ENCODE data around the gene GFOD1. TPM values are rescaled to one million over a fixed set of nuclear protein-coding genes. Genes with fewer than 3 reads are reported as not detected.
A peak's percentile ranks its signal among the peaks of the same experiment; 100 is the strongest.

Gene GFOD1
- total RNA-seq, result 1 to 10 TPM; 3.3 to 5.2 TPM

DNA sequence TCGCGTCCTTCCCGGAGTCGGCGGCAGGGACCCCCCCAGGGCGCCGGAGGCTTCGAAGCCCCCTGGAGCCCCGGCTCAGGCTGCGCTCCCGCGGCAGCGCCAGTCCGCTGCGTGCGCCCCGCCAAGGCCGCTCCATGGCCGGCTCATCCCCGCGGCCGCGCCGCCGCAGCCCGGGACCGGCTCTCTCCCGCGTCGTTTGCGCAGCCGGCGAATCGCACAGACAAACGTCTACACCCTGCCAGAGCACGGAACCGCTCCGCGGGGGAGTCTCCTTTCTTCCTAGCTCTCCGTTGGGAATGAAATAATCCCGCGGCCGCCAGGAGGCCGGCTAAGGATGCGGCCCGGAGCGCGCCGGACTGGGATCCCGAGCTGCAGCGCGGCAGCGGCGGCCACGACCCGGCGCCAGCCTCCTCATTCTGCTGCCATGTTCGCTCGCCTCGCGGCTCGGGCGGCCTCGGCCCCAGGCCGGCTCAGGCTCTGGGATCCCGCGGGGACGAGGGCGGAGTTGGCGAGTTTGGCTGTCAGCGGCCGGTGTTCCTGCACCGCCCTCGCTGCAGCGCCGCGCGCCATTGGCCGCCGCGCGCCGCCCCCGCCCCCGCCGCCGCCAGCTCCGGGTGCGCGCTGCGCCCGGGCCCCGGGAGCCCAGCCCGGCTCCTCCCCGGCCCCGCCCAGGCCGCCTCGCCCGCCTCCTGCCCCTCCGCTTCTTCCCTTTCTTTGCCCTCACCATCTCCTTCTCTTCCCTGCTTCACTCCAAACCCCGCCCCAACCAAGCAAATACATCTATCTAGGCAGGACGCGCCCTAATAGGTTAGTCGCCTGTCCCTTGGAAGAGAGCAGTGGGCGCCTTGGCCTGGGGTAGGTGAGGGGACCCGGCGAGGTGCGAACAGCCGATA, at the start of gene GFOD1:
TSS of gene GFOD1 (minus strand) at position 479 of the 893 bp plus-strand sequence. CDS start 710 bp downstream, outside the sequence.
- Mint-ChIP-seq H3K36me3 (ENCODE audit: insufficient read depth in 2 of 2) (no peaks in the 10 kb centered on the region), H3K4me3 (peak within 1 kb of the TSS; percentile 90 to 93), H3K9me3 (no peaks in the 10 kb centered on the region), H3K27me3 (ENCODE audit: low read depth) (peaks cover 17% of the 10 kb centered on the region), H3K4me1 (ENCODE audit: low read depth) (peaks cover 32% of the 10 kb centered on the region), H3K27ac (no peak within 1 kb of the TSS)
- ATAC-seq (replicated peaks in 1 of 2) (peak; percentile 84 to 86), DNase-seq (peak; percentile 85 to 87)

DNA sequence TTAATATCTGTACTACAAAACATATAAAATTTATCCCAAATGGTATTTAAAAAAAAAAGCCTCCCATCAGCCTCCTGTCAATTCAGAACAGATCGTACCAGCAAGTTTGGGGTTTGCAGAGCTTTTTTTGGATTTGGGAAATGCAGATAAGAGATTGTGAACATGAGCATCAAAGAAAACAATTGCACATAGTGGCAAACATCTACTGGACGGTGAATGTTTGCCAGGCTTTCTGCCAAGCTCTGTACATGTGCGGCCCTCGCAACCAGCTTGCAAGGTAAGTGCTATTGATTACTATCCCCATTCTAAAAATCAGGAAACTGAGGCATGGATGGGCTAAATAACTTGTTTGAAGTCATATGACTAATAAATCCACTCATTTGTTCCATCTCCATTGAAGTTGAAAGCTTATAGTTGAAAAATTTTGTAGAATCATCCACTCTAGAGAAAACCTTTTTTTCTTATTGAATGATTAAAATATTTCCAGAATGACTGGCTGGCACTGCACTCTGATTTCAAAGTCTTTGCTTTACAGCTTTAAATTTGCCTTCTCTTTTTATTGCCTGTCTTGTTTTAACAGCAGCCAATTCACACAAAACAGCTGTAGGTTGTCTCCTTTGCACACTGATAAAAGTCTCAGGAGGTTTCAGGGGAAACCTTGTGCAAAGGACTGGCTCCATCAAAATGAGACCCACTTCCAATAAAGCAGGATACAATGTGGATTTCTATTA, 49.6 kb upstream of the GFOD1 start:
- no peak for DNase-seq
- no peak overlapping the region for H3K27ac Mint-ChIP-seq
- no peak overlapping the region for H3K4me3 Mint-ChIP-seq
- no peaks in the 10 kb centered on the region for H3K4me1 Mint-ChIP-seq (ENCODE audit: low read depth)
- no peaks in the 10 kb centered on the region for H3K27me3 Mint-ChIP-seq (ENCODE audit: low read depth)
- H3K9me3 Mint-ChIP-seq, result no peaks in the 10 kb centered on the region
- ATAC-seq (replicated peaks in 1 of 2), result no peak
- no peaks in the 10 kb centered on the region for H3K36me3 Mint-ChIP-seq (ENCODE audit: insufficient read depth in 2 of 2)

GRCh38 chr6:13535306-13535705, 47.9 kb upstream of the GFOD1 start:
- no peak overlapping the region for H3K27ac Mint-ChIP-seq
- no peaks in the 10 kb centered on the region for H3K4me1 Mint-ChIP-seq (ENCODE audit: low read depth)
- no peaks in the 10 kb centered on the region for H3K27me3 Mint-ChIP-seq (ENCODE audit: low read depth)
- no peak for ATAC-seq (replicated peaks in 1 of 2)
- no peak for DNase-seq
- no peaks in the 10 kb centered on the region for H3K9me3 Mint-ChIP-seq
- no peak overlapping the region for H3K4me3 Mint-ChIP-seq
- H3K36me3 Mint-ChIP-seq (ENCODE audit: insufficient read depth in 2 of 2), result no peaks in the 10 kb centered on the region

GRCh38 chr6:13534536-13534935, 47.1 kb upstream of the GFOD1 start:
- no peak overlapping the region for H3K27ac Mint-ChIP-seq
- H3K4me1 Mint-ChIP-seq (ENCODE audit: low read depth), result no peaks in the 10 kb centered on the region
- no peak overlapping the region for H3K4me3 Mint-ChIP-seq
- ATAC-seq (replicated peaks in 1 of 2) (no peak), DNase-seq (no peak)
- H3K36me3 Mint-ChIP-seq (ENCODE audit: insufficient read depth in 2 of 2), result no peaks in the 10 kb centered on the region
- no peaks in the 10 kb centered on the region for H3K27me3 Mint-ChIP-seq (ENCODE audit: low read depth)
- no peaks in the 10 kb centered on the region for H3K9me3 Mint-ChIP-seq

DNA sequence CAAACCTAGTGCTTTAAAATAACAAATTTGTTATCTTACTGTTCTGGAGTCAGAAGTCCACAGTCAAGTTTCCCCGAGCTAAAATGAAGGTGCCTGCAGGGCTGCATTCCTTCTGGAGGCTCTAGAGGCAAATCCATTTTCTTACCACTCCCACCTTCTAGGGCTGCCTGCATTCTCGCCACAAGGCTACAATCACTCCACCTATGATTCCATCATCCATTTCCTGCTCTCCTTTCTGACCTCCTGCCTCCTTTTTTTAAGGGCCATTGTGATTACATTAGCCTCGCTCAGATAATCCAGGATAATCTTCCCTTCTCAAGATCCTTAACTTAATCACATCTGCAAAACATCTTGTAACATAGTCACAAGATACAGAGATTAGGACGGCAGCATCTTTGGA, 44.6 kb upstream of the GFOD1 start:
- no peaks in the 10 kb centered on the region for H3K36me3 Mint-ChIP-seq (ENCODE audit: insufficient read depth in 2 of 2)

GRCh38 chr6:13528777-13529343, 41.5 kb upstream of the GFOD1 start:
- H3K4me1 Mint-ChIP-seq (ENCODE audit: low read depth), result peaks cover 11% of the 10 kb centered on the region
- H3K27ac Mint-ChIP-seq, result no peak overlapping the region
- DNase-seq (no peak), ATAC-seq (replicated peaks in 1 of 2) (no peak)
- H3K9me3 Mint-ChIP-seq, result no peaks in the 10 kb centered on the region
- no peak overlapping the region for H3K4me3 Mint-ChIP-seq
- no peaks in the 10 kb centered on the region for H3K27me3 Mint-ChIP-seq (ENCODE audit: low read depth)
- H3K36me3 Mint-ChIP-seq (ENCODE audit: insufficient read depth in 2 of 2), result no peaks in the 10 kb centered on the region

More for the DNA sequence above, 44.6 kb upstream of the GFOD1 start:
- Mint-ChIP-seq H3K27ac (no peak overlapping the region), H3K4me3 (no peak overlapping the region), H3K27me3 (ENCODE audit: low read depth) (no peaks in the 10 kb centered on the region), H3K4me1 (ENCODE audit: low read depth) (peaks cover 1% of the 10 kb centered on the region), H3K9me3 (no peaks in the 10 kb centered on the region)
- ATAC-seq (replicated peaks in 1 of 2), result no peak
- DNase-seq, result no peak

DNA sequence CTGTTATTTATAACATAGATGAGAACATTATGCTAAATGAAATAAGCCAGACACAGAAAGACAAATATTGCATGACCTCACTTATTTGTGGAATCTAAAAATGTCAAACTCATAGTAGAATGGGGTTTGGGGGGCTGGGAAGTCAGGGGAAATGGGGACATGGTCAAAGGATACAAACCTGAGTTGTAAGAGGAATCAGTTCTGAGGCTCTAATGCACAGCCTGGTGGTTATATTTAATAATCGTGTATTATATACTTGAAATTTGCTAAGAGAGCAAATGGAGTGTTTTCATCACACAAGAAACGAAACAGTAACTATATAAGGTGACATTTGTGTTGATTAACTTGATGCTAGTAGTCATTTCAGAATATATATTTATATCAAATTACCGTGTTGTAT, 40.8 kb upstream of the GFOD1 start:
- Mint-ChIP-seq H3K27me3 (ENCODE audit: low read depth) (no peaks in the 10 kb centered on the region), H3K4me1 (ENCODE audit: low read depth) (peaks cover 11% of the 10 kb centered on the region), H3K4me3 (no peak overlapping the region), H3K9me3 (no peaks in the 10 kb centered on the region), H3K27ac (no peak overlapping the region), H3K36me3 (ENCODE audit: insufficient read depth in 2 of 2) (no peaks in the 10 kb centered on the region)
- DNase-seq (no peak), ATAC-seq (replicated peaks in 1 of 2) (no peak)

DNA sequence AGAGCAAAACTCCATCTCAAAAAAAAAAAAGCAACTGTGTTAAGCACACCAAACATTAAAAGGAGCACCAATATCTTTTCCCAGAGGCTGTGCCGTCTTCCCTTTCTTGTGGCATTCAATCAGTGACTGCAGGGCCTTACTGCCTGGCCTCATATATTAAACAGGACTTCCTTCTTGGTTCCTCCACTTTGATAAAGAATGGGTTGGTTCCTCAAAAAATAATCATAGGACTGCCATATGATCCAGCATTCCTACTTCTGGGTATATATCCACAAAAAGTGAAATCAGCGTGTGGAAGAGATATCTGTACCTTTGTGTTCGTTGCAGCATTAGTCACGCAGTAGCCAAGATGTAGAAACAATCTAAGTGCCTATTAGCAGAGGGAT, 40.3 kb upstream of the GFOD1 start:
- Mint-ChIP-seq H3K4me1 (ENCODE audit: low read depth) (peaks cover 11% of the 10 kb centered on the region), H3K27me3 (ENCODE audit: low read depth) (no peaks in the 10 kb centered on the region), H3K4me3 (no peak overlapping the region), H3K27ac (no peak overlapping the region), H3K9me3 (no peaks in the 10 kb centered on the region), H3K36me3 (ENCODE audit: insufficient read depth in 2 of 2) (no peaks in the 10 kb centered on the region)
- DNase-seq, result no peak
- no peak for ATAC-seq (replicated peaks in 1 of 2)

DNA sequence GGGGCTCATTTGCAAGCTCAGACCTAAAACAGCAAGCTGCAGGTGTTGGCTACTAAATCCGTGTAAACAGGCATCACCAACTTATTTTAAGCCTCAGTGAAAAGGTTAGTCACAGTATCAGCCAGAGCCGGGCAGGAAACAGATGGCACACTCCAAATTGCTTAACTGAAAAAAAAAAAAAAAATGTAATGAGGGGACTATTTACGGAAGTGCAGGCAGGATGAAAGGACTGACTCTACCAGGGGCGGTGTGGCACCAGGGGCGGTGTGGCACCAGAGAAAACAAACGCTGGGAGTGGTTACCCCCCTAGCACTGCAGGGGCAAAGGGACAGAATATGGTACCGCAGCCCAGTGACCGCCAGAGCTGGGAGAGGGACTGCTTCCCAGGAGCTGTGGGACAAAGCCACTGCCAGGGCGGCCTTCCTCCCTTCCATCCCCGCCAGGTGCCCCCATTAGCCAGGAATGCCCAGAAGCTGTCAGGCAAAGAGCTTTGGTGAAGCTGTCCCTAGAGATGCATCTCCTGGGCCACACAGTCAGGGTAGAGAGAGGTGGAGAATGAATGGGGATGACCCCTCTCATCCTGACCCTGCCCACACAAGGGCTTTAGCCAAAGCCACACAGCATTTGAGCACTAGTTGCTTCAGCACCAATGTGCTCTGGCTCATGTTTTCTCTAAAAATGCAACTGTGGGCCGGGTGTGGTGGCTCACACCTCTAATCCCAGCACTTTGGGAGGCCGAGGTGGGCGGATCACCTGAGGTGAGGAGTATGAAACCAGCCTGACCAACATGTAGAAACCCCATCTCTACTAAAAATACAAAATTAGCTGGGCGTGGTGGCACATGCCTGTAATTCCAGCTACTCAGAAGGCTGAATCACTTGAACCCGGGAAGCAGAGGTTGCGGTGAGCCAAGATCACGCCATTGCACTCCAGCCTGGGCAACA, 39.6 kb upstream of the GFOD1 start:
- no peaks in the 10 kb centered on the region for H3K9me3 Mint-ChIP-seq
- H3K36me3 Mint-ChIP-seq (ENCODE audit: insufficient read depth in 2 of 2), result no peaks in the 10 kb centered on the region
- no peaks in the 10 kb centered on the region for H3K27me3 Mint-ChIP-seq (ENCODE audit: low read depth)
- H3K4me3 Mint-ChIP-seq, result no peak overlapping the region
- H3K27ac Mint-ChIP-seq, result no peak overlapping the region
- peak; percentile 76 to 77 for ATAC-seq (replicated peaks in 1 of 2)
- DNase-seq, result peak; percentile 6 to 16
- H3K4me1 Mint-ChIP-seq (ENCODE audit: low read depth), result peaks cover 11% of the 10 kb centered on the region

GRCh38 chr6:13526357-13526726, 38.9 kb upstream of the GFOD1 start:
- no peaks in the 10 kb centered on the region for H3K36me3 Mint-ChIP-seq (ENCODE audit: insufficient read depth in 2 of 2)
- no peak overlapping the region for H3K4me3 Mint-ChIP-seq
- H3K9me3 Mint-ChIP-seq, result no peaks in the 10 kb centered on the region
- H3K27me3 Mint-ChIP-seq (ENCODE audit: low read depth), result no peaks in the 10 kb centered on the region
- ATAC-seq (replicated peaks in 1 of 2), result no peak
- peaks cover 11% of the 10 kb centered on the region for H3K4me1 Mint-ChIP-seq (ENCODE audit: low read depth)
- no peak for DNase-seq
- no peak overlapping the region for H3K27ac Mint-ChIP-seq

DNA sequence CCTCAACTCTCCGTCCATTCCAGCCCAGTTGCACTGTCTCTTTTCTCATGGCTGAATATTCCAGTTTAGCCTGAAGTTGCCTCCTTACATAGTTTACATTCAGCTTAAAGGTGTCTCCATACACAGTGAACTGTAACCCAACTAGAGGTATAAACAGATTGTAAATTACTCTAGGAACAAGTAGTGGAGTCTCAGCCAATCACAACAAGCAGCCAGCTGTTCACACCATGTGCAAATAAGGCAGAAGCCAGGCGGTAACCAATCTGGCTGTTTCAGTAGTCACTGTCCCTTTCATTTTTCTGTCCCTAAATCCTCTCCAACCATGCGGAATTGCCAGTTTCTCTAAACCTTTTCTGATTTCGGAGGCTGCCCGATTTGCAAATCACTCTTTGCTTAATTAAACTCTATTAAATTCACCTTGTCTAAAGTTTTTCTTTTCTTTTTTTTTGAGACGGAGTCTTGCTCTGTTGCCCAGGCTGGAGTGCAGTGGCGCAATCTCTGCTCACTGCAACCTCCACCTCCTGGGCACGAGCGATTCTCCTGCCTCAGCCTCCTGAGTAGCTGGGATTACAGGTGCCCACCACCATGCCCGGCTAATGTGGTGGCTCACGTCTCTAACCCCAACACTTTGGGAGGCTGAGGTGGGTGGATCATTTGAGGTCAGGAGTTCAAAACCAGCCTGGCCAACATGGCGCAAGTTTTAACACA, 37.6 kb upstream of the GFOD1 start:
- no peak overlapping the region for H3K27ac Mint-ChIP-seq
- no peaks in the 10 kb centered on the region for H3K36me3 Mint-ChIP-seq (ENCODE audit: insufficient read depth in 2 of 2)
- no peaks in the 10 kb centered on the region for H3K27me3 Mint-ChIP-seq (ENCODE audit: low read depth)
- no peak for ATAC-seq (replicated peaks in 1 of 2)
- no peak overlapping the region for H3K4me3 Mint-ChIP-seq
- H3K4me1 Mint-ChIP-seq (ENCODE audit: low read depth), result peaks cover 11% of the 10 kb centered on the region
- H3K9me3 Mint-ChIP-seq, result no peaks in the 10 kb centered on the region
- DNase-seq, result no peak
